Measurements from ENCODE around the gene TBC1D3I.
"Not testable (repeated sequence)": the region's sequence is repeated elsewhere in the genome, so short reads cannot be mapped to it uniquely, and the experiment has no call there.

TBC1D3I gene

GRCh38 chr17:36264470-36264869 lies at the start of gene TBC1D3I:
Gene TBC1D3I (minus strand): TSS chr17:36264570. CDS start chr17:36262985, 1,585 bp downstream.
- DNase-seq, result not testable (repeated sequence)

GRCh38 chr17:36295161-36295560 lies 30.8 kb upstream of the TBC1D3I start:
- DNase-seq, result not testable (repeated sequence)

- DNase-seq, result not testable (repeated sequence)
Observed at GRCh38 chr17:36289965-36290612, 25.7 kb upstream of the TBC1D3I start.

GRCh38 chr17:36284219-36284618 lies 19.8 kb upstream of the TBC1D3I start:
- DNase-seq, result not testable (repeated sequence)

GRCh38 chr17:36283256-36283655 lies 18.9 kb upstream of the TBC1D3I start:
- DNase-seq, result not testable (repeated sequence)

GRCh38 chr17:36242046-36242445 lies 22.3 kb downstream of the TBC1D3I start:
- DNase-seq, result not testable (repeated sequence)

GRCh38 chr17:36229644-36230043 lies 34.7 kb downstream of the TBC1D3I start:
- DNase-seq, result not testable (repeated sequence)

- not testable (repeated sequence) for DNase-seq
Observed at GRCh38 chr17:36222967-36223366, 41.4 kb downstream of the TBC1D3I start.

- not testable (repeated sequence) for DNase-seq
Observed at GRCh38 chr17:36221581-36222100, 42.7 kb downstream of the TBC1D3I start.

GRCh38 chr17:36220737-36221580 lies 43.4 kb downstream of the TBC1D3I start:
- not testable (repeated sequence) for DNase-seq

GRCh38 chr17:36219556-36219955 lies 44.8 kb downstream of the TBC1D3I start:
- DNase-seq, result not testable (repeated sequence)

GRCh38 chr17:36215406-36216308 lies 48.7 kb downstream of the TBC1D3I start:
- not testable (repeated sequence) for DNase-seq

GRCh38 chr17:36214918-36215317 lies 49.5 kb downstream of the TBC1D3I start:
- DNase-seq, result no peak

- no peak for DNase-seq
Observed at GRCh38 chr17:36213695-36214094, 50.7 kb downstream of the TBC1D3I start.

GRCh38 chr17:36212966-36213365 lies 51.4 kb downstream of the TBC1D3I start:
- no peak for DNase-seq

GRCh38 chr17:36212272-36212605 lies 52.1 kb downstream of the TBC1D3I start:
- no peak for DNase-seq

GRCh38 chr17:36211484-36212271 lies 52.7 kb downstream of the TBC1D3I start:
- not testable (repeated sequence) for DNase-seq

GRCh38 chr17:36210439-36211211 lies 53.7 kb downstream of the TBC1D3I start, which contains the start of gene CCL4L2:
Gene CCL4L2 (plus strand): TSS chr17:36211063.
- not testable (repeated sequence) for DNase-seq

GRCh38 chr17:36209575-36209974 lies 54.8 kb downstream of the TBC1D3I start:
- DNase-seq, result no peak

- not testable (repeated sequence) for DNase-seq
Observed at GRCh38 chr17:36207383-36207782, 57.0 kb downstream of the TBC1D3I start.

GRCh38 chr17:36206486-36206821 lies 57.9 kb downstream of the TBC1D3I start:
- not testable (repeated sequence) for DNase-seq

Measured in cortex of kidney (tissue), 1 donor.